T47D (cell line): ENCODE results near the gene COLGALT1.
"Not testable (repeated sequence)": the region's sequence is repeated elsewhere in the genome, so short reads cannot be mapped to it uniquely, and the experiment has no call there.

Experiments used
- DNase-seq, 2 experiments: peaks; one replicate each; pipeline versions ENCODE4 v3.0.0 to v3.0.0-alpha.2; 2011 to 2012; ENCODE audit warnings: low read depth in 1 of 2, low spot score in 1 of 2
- JUND ChIP-seq: IDR thresholded peaks from 2 replicates; pipeline ENCODE4 v1.6.1; 2012; ENCODE audit warnings: low read depth
- in situ Hi-C: cut with HindIII; loops from 2 replicates; pipeline ENCODE4 v1.10.0; 2016; ENCODE audit warnings: low sequenced_read_pairs, low pct_unique_long_range_greater_than_20kb

COLGALT1 gene

DNA sequence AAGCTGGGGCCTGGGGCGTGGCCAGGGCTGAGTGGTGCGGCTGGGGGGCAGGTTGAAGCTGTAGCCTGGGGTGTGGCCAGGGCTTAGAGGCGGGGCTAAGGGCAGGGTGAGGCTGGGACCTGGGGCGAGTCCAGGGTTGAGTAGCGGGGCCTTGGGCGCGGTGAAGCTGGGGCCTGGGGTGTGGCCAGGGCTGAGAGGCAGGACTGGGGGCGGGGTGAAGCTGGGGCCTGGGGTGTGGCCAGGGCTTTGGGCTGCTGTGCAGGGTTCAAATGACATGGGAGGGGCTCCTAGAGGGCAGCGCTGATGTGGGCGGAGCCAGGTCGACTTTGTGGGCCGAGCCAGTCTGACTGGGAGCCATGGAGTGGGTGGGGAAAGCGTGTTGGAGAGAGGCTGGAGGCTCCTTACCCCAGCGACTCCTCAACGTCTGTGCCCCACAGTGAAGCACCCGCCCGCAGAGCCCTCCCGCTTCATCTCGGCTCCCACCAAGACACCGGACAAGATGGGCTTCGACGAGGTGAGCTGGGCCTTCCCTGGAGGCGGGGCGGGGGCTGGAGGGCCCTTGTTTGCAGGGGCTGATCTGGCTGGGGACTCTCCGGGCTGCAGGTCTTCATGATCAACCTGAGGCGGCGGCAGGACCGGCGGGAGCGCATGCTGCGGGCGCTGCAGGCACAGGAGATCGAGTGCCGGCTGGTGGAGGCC is 21.5 kb downstream of the COLGALT1 start:
- DNase-seq, result peak; percentile 43 to 94
- in situ Hi-C loops, result no loop called here
- no peak for TF ChIP-seq JUND

DNA sequence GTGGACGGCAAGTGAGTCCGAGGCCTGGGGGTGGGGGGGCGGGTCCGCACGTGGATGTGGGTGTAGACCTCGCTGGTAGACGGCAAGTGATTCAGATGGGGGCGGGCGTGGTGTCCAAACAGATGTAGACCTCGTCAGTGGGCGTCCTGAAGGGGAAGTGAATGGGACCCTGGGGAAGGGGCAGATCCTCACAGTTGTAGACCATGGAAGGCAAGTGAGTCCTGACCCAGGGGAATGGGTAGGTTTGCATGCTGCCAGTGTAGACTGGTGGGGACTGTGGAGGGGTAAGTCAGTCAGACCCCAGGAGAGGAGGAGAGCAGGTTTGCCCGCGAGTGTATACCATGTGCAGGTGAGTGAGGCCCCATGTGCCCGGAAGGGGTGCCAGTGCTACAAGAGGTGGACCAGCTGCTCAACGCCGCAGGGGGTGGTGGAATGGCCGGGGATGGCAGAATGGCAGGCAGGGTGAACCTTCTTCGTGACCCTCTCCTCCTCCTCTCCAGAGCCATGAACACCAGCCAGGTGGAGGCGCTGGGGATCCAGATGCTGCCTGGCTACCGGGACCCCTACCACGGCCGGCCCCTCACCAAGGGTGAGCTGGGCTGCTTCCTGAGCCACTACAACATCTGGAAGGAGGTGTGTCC is 22.1 kb downstream of the COLGALT1 start:
- TF ChIP-seq JUND, result no peak
- no peak for DNase-seq
- in situ Hi-C loops, result no loop called here

DNA sequence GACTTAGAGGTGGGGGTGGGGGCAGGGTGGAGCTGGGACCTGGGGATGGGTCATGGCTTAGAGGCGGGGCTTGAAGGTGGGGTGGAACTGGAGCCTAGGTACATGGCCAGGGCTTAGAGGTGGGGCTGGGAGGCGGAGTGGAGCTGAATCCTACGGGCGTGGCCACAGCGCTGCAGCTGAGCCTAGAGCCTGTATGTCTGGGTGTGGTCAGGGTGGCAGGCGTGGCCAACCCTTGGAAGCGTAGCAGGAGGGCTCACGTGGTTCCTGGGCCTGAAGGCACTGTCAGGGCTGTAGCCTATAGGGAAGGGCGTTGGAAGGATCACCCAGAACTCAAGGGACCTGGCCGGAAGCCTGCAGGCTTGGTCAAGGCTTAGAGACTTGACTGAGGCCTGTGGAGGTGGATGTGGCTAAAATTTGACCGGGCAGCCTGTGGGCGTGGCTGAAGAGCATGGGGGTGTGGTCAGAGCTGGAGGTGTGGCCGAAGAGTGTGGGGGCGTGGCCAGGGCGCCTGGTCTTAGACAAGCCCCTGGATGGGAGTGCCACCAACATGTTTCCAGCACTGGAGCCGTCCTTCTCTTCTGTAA is 24.3 kb downstream of the COLGALT1 start:
- TF ChIP-seq JUND, result no peak
- peak; percentile 64 to 96 for DNase-seq
- in situ Hi-C loops, result no loop called here

DNA sequence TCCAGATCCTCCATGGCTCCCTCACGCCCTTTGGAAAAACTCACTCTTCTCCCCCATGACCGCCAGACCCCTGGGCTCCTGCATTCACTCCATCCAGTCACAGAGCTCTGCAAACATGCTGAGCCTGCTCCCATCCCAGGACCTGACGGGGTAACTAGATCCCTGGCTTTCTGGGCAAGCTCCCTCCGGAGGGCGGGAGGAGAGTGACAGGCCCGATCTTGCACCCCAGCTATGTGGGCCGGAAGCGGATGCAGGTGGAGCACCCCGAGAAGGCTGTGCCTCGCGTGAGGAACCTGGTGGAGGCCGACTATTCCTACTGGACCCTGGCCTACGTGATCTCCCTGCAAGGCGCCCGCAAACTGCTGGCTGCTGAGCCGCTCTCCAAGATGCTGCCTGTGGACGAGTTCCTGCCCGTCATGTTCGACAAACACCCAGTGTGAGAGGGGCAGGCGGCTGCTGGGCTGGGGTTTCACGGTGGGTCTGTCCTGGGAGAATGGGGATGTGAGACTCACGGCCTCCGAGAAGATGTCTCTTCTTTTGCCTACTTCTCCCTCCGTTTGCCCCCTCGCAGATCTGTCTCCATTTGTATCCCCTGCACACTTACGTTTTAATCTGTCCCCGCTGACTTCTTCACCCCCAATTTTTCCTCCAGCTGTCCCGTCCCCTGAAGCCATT is 25.2 kb downstream of the COLGALT1 start:
- no peak for DNase-seq
- no peak for TF ChIP-seq JUND
- in situ Hi-C loops, result no loop called here

DNA sequence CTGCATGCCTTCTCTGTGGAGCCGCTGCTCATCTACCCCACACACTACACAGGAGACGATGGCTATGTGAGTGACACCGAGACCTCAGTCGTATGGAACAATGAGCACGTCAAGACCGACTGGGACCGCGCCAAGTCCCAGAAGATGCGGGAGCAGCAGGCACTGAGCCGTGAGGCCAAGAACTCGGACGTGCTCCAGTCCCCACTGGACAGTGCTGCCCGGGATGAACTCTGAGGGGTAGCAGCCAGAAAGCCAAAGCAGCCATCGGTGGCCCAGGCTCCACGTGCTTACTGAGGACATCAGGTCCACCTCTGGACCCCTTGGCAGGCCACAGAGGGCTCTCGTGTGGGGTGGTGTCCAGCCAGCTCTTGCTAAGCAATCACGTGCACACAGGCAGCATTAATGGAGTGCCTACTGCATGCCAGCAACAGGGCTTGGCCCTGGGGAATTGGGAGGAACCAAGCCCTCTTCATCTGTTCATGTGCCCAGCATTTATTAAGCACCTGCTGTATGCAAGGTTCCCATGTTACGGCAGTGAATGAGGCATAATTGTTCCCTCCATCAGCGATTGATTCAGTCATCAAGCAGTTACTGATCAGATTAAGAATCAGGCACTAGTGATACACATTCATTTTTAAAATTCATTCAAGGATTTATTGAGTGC is 25.9 kb downstream of the COLGALT1 start:
- DNase-seq, result no peak
- no peak for TF ChIP-seq JUND
- in situ Hi-C loops, result no loop called here

DNA sequence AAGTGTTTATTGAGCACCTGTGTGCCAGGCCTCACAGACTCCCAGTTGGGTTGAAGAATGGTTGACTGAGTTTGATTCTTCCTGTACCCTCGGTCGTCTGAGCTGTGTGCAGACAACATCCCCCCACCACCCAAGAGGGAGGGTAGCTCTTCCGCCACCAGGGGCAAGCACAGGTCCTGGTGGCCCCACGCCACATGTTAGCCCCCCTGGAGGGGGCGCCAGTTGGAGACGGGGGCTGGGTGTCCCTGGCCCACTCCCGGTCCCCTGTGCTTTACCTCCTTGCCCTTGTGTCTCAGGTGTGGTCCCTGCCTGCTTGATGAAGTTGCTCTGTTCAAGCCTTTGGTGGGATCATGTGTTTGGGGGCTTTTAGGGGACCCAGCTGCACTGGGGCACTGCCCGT is 27.2 kb downstream of the COLGALT1 start:
- no peak for DNase-seq
- in situ Hi-C loops, result no loop called here
- no peak for TF ChIP-seq JUND

DNA sequence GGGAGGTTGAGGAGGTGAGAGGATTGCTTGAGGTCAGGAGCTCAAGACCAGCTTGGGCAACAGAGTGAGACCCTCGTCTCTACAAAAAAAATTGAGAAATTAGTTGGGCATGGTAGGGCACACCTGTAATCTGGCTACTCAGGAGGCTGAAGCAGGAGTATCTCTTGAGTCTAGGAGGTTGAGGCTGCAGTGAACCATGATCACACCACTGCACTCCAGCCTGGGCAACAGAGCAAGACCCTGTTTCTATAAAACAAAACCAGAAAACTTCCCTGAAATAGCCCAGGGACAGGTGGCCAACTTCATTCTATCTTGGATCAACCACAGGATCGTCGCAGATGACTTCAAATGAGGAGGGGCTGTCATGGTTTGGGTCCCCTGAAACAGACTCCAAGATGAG is 28.7 kb downstream of the COLGALT1 start:
- no peak for DNase-seq
- in situ Hi-C loops, result no loop called here
- TF ChIP-seq JUND, result no peak

DNA sequence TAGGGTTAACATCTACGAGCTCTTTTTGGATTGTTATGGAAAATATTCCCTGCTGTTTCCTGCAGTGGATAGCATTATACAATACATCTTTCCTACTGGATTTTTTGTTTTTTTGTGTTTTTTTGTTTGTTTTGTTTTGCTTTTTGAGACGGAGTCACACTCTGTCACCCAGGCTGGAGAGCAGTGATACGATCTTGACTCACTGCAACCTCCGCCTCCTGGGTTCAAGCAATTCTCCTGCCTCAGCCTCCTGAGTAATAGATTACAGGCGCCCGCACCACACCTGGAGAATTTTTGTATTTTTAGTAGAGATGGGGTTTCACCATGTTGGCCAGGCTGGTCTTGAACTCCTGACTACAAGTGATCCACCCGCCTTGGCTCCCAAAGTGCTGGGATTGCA is 29.9 kb downstream of the COLGALT1 start:
- in situ Hi-C loops, result not testable (repeated sequence)

DNA sequence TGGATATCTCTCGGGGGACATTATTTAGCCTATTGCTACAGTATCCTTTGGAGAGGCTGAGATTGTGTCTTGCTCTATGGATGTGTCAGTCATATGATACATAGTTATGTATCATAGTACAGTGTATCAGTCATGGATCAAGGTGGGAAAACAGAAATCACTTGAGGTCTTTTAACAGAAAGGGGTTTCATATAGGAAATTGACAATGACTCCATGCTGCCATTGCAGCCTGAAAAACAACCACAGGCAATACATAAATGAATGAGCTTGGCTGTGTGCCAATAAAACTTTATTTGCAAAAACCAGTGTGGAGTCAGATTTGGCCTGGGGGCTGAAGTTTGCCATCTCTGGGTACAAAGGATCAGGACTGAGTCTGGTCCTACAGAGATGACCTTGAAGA is 35.4 kb downstream of the COLGALT1 start:
- TF ChIP-seq JUND, result no peak
- in situ Hi-C loops, result no loop called here
- DNase-seq, result no peak

More for the DNA sequence above, 29.9 kb downstream of the COLGALT1 start:
- not testable (repeated sequence) for DNase-seq

DNA sequence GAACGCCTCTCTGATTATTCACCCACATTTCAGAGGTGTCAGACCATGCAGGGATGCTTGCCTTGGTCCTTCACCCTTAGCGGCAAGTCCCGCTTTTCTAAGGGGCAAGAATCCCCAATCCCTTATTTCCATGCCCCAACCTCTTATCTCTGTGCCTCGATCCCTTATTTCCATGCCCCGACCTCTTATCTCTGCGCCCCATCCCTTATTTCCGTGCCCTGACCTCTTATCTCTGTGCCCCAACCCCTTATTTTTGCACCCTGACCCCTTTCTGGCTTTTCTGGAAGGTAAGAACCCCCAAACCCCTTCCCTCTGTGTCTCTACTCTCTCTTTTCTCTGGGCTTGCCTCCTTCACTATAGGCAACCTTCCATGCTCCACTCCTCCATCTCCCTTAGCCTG is 38.8 kb downstream of the COLGALT1 start:
- DNase-seq, in situ Hi-C loops: not testable (repeated sequence)

DNA sequence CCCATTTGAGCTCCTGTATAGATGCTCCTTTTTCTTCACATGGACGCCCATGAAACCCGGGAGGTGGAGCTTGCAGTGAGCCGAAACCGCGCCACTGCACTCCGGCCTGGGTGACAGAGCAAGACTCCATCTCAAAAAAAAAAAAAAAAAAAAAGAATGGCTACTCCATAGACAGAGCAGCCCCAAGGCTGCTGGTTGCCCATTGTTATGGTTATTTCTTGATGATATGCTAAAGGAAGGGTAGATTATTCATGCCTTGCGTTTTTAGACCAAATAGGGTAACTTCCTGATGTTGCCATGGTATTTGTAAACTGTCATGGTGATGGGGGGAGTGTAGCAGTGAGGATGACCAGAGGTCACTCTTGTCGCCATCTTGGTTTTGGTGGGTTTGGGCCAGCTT is 42.6 kb downstream of the COLGALT1 start:
- in situ Hi-C loops, result not testable (repeated sequence)

DNA sequence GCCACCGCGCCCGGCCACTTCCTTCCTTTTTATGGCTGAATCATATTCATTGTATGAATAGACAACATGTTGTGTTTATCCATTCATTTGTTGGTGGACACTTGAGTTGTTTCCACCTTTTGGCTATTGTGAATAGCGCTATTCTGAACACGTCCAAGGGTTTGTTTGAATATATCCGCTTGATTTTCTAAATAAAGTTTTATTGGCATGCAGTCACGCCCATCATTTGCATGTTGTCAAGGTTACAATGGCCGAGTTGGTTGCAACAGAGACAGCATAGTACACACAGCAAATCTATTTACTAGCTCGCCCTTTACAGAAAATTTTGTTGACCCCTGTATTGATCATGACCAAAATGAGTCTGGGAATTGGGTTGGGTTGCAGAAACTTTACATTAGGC is 43.5 kb downstream of the COLGALT1 start:
- no peak for DNase-seq
- no peak for TF ChIP-seq JUND
- in situ Hi-C loops, result no loop called here

More for the DNA sequence above, 42.6 kb downstream of the COLGALT1 start:
- not testable (repeated sequence) for DNase-seq

DNA sequence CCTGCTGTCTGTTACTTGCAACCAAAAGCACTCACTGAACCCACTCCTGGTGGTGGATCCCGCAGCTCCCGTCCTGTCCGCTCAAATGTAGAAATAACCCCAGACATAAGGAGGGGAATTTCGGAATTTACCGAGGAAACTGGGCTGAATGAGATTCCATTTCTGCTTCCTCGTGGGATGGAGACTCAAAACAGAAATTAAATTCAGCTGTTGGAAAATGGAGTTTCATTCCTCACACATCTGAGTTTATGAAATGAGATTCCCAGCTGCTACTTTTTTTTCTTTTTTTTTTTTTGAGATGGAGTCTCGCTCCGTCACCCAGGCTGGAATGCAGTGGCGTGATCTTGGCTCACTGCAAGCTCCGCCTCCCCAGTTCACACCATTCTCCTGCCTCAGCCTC is 44.3 kb downstream of the COLGALT1 start:
- no peak for TF ChIP-seq JUND
- in situ Hi-C loops, result no loop called here
- DNase-seq, result no peak
